HTR-8/SVneo (cell line): ENCODE measurements around the gene PDE4D.

Source experiments
- DNase-seq: peaks from one replicate; pipeline ENCODE4 v3.0.0; 2011; ENCODE audit warnings: low spot score, mixed read lengths; ENCODE audit not compliant: insufficient read length
- FAIRE-seq: peaks from 2 replicates; lab custom pipeline; 2011; peaks lifted over from hg19 to GRCh38; lab: Jason Lieb, UNC

PDE4D gene

GRCh38 chr5:59893429-59894227 lies at the start of gene PDE4D:
Gene PDE4D, minus strand, starts transcription at chr5:59893726.
- FAIRE-seq: no peak

GRCh38 chr5:59937633-59938032 lies 44.1 kb upstream of the PDE4D start:
- FAIRE-seq (no peak), DNase-seq (no peak)

More at GRCh38 chr5:59893429-59894227, at the start of gene PDE4D:
- peak; percentile 72 for DNase-seq

- DNase-seq: peak; percentile 5
- FAIRE-seq: no peak
Measured at GRCh38 chr5:59923465-59923864, 29.9 kb upstream of the PDE4D start.

GRCh38 chr5:59922220-59922619 lies 28.7 kb upstream of the PDE4D start:
- no peak for FAIRE-seq

GRCh38 chr5:59921816-59922215 lies 28.3 kb upstream of the PDE4D start:
- FAIRE-seq: no peak
- no peak for DNase-seq

More at GRCh38 chr5:59922220-59922619, 28.7 kb upstream of the PDE4D start:
- no peak for DNase-seq

- DNase-seq (no peak), FAIRE-seq (no peak)
Measured at GRCh38 chr5:59919484-59919883, 26.0 kb upstream of the PDE4D start.

- DNase-seq: no peak
- FAIRE-seq: no peak
Measured at GRCh38 chr5:59917121-59917520, 23.6 kb upstream of the PDE4D start.

DNA sequence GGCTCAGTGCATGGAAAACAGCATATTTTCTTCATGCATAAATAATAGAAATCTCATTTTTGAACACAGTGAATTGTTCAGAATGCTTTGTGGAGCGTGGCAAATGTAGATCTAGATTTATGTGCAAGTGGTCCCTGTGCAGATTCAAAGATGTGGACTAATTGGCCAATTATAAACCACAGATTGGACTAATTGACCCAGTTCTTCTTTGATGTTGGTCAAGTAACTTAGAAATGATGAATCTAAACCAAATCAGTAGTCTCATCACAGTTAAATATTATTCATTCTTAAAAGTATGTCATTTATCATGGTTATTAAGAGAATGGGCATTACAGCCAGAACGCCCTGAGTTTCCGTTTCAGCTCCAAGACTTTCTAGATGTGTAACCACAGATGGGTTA lies 11.7 kb upstream of the PDE4D start:
- FAIRE-seq (no peak), DNase-seq (no peak)

DNA sequence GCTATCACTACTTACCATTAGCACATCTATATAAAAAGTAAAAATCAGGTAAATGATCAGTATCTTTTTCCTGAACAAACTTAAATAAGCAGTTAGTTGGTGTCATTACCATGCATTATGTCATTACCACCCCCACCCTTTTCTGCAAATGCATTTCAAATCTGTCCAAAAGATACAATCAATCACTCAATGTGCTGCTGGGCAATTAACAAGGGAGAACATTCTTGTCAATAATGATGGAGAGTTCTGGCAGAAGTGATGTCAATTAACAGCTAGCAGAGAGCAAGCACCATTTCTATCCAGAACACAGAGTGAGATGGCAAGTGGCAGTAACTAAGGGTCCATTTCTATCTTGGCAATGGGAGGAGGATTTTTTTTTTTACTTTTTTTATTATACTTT lies 3.5 kb upstream of the PDE4D start:
- FAIRE-seq (no peak), DNase-seq (no peak)

DNA sequence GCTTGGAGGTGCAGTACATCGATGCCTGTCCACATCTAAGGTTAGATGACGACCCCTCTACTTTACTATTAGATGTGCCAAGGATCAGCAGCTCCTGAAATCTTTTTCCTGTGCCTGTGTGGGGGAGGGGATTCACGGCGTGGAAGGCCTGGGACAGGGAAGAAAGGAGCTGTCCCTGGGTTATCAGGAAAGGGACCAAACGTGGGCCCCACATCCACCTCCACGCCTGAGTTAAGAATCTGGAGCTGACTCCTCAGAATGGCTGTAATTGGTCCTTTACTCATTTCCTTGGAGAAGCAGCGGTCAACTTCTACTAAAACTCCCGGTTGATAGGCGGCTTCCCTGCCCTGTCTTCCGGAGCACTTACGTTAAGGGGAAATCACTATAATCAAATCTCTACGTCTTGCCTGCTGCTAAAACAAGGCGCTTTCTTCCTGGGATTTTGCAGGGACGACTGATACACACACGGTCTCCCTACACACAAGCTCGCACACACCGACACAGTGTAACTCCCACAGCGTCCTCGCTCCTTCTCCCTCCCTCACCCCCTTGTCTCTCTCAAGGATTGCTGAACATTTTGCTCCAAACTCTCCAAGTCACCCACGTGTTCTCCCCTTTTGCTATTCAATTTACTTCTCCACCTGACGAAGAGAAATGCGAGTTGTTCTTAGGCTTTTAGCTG lies 1.4 kb downstream of the PDE4D start:
- FAIRE-seq (no peak), DNase-seq (no peak)

GRCh38 chr5:59887274-59887673 lies 6.3 kb downstream of the PDE4D start:
- FAIRE-seq (no peak), DNase-seq (no peak)

DNA sequence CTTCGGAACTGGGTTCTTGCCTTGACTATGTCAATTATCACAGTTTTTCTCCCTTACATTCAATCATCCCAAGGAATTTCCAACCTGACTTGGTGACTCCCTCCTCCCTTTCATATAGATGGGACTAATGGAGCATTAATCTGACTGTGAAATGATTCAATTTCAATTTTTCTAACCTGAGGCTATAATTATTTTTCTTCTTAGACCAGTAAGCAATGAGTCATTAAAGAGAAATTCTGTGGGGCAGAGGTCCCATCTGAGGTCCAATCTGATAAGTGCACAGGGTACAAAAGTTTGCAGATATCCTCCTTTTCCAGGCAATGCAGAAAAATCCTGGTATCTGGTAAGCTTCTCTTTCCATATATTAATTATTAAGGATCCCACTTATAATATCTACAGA lies 18.9 kb downstream of the PDE4D start:
- peak; percentile 48 for DNase-seq

GRCh38 chr5:59873113-59873512 lies 20.4 kb downstream of the PDE4D start:
- no peak for FAIRE-seq
- peak; percentile 47 for DNase-seq

More for the DNA sequence above, 18.9 kb downstream of the PDE4D start:
- FAIRE-seq: no peak

DNA sequence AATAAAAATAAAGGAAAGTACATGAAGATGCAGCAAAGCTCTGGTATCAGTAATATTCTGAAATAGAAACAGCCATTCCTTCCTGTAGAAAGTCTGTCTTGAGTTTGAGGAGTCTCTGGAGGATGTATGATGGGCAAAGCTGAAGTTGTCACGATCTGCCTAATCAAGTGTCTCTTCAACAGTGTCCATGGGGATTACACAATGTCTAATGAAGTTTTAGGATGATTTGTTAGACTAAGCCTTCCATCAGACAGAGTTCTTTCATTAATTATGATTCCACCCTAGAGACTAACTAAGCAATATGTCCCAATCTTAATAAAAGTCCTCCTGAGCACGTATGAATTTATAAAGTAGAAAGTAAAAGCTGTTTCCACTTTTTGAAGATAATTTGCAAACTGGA lies 26.9 kb downstream of the PDE4D start:
- DNase-seq (no peak), FAIRE-seq (no peak)

DNA sequence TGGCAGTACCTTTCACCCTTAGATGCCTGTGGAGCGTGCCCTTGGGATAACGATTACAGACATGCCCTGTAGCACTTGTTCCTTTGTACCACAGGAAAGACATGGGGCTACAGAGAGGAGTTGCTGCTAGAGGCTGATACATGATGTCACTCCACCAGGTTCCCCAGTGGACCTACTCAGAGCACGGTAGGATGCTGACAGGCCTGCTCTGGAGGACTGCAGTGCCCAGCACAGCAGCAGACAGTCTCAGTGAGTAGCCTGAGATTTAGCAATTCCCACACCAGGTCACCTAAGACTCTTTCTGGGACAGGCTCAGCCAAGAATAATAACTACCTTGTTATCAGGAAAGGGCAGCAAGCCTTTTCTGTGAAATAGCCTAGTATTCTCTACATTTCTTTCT lies 28.8 kb downstream of the PDE4D start:
- DNase-seq (no peak), FAIRE-seq (no peak)

- FAIRE-seq (peak; percentile 9), DNase-seq (no peak)
Measured at GRCh38 chr5:59863777-59864176, 29.7 kb downstream of the PDE4D start.

- no peak for FAIRE-seq
- DNase-seq: no peak
Measured at GRCh38 chr5:59856358-59856757, 37.2 kb downstream of the PDE4D start.

GRCh38 chr5:59850766-59851165 lies 42.8 kb downstream of the PDE4D start:
- no peak for FAIRE-seq
- DNase-seq: no peak

DNA sequence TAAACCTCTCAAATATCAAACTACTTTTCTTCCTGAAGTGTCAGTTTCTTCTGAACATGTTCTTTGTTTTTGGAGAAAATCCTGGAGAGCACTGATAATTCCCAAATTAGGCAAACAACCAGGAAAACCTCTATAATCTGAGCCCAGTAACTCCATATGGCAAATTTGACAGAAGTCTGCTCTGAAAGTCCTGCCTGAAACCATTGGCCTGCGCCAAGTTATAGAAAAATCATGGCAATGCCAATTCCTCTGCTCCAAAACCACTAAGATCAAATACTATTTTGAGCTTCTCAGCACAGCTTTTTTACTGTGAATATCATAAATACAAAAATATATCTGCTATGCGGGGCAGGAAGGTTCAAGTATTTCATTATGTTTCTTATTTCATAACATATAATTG lies 45.9 kb downstream of the PDE4D start:
- DNase-seq: no peak
- no peak for FAIRE-seq

- FAIRE-seq: no peak
- DNase-seq: no peak
Measured at GRCh38 chr5:59845730-59846129, 47.8 kb downstream of the PDE4D start.

GRCh38 chr5:59843511-59844213 lies 49.9 kb downstream of the PDE4D start:
- DNase-seq (no peak), FAIRE-seq (no peak)
